ENCODE data around the gene TGFB2. TPM values are rescaled to one million over a fixed set of nuclear protein-coding genes. Genes with fewer than 3 reads are reported as not detected.

The TGFB2 gene
- total RNA-seq, 5 donors from 2014 or later (not counting 1 experiment from before 2014, with no cell fraction given) = 0.06 to 0.23 (median 0.23) TPM; not detected in 2

GRCh38 chr1:218479436-218480115, 134.4 kb downstream of the TGFB2 start:
- Mint-ChIP-seq H3K36me3 (no peaks in the 10 kb centered on the region), H3K9me3 (no peaks in the 10 kb centered on the region), H3K27ac (no peak overlapping the region), H3K27me3 (peaks cover 1 to 4% of the 10 kb centered on the region in 2 donors), H3K4me3 (no peak overlapping the region), H3K4me1 (peaks cover 1 to 2% (median 1%) of the 10 kb centered on the region in 3 donors)
- ChIA-PET POLR2A (no interaction called here), CTCF (no interaction called here)
- Histone ChIP-seq H3K4me3 (ENCODE audit: control insufficient read depth in 1 of 2, extremely low read depth in 1 of 2, low read length in 1 of 2) (no peak overlapping the region), H3K4me1 (ENCODE audit: control insufficient read depth in 1 of 2, extremely low read depth in 1 of 2, insufficient read depth in 2 of 2, low read length in 2 of 2) (no peaks in the 10 kb centered on the region), H3K36me3 (ENCODE audit: control insufficient read depth in 2 of 2, extremely low read depth in 1 of 2, insufficient read depth in 1 of 2, low read length in 1 of 2) (no peaks in the 10 kb centered on the region), H3K27ac (ENCODE audit: low read length) (no peak overlapping the region), H3K9me3 (no peaks in the 10 kb centered on the region), H3K27me3 (replicated peaks in 1 of 2; ENCODE audit: control insufficient read depth in 2 of 2, extremely low read depth in 1 of 2, insufficient read depth in 2 of 2, low read length in 1 of 2) (no peaks in the 10 kb centered on the region)
- no CpG with 5 or more reads among the region's 1 CpG for WGBS (ENCODE audit: insufficient coverage)
- no peak for ATAC-seq (replicated peaks in 1 of 4)
- no peak for DNase-seq

DNA sequence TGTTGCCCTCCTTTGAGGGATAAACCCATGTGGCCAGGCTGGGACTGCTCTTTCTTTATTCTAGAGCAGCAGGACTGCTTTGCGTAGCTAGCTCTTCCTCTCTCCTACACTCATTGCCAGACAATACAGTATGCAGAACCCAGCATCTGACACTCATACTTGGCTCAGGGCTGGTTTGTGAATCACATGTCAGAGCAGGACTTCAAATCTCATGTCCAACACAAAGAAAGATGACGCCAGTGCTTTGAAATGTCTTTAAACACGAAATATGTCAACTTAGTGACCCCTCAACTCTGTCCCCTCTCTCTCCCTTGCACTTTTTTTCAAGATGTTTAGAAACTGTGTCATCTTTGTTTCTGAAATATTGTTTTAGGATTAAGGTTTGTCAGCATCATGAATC, 135.0 kb downstream of the TGFB2 start:
- H3K27me3 Mint-ChIP-seq = peaks cover 1 to 4% of the 10 kb centered on the region in 2 donors
- no peak overlapping the region for H3K27ac Mint-ChIP-seq
- ATAC-seq (replicated peaks in 1 of 4) = no peak
- Histone ChIP-seq H3K4me3 (ENCODE audit: control insufficient read depth in 1 of 2, extremely low read depth in 1 of 2, low read length in 1 of 2) (no peak overlapping the region), H3K9me3 (no peaks in the 10 kb centered on the region), H3K4me1 (ENCODE audit: control insufficient read depth in 1 of 2, extremely low read depth in 1 of 2, insufficient read depth in 2 of 2, low read length in 2 of 2) (no peaks in the 10 kb centered on the region), H3K27me3 (replicated peaks in 1 of 2; ENCODE audit: control insufficient read depth in 2 of 2, extremely low read depth in 1 of 2, insufficient read depth in 2 of 2, low read length in 1 of 2) (no peaks in the 10 kb centered on the region), H3K36me3 (ENCODE audit: control insufficient read depth in 2 of 2, extremely low read depth in 1 of 2, insufficient read depth in 1 of 2, low read length in 1 of 2) (no peaks in the 10 kb centered on the region), H3K27ac (ENCODE audit: low read length) (no peak overlapping the region)
- no peaks in the 10 kb centered on the region for H3K4me1 Mint-ChIP-seq
- no peak overlapping the region for H3K4me3 Mint-ChIP-seq
- no peaks in the 10 kb centered on the region for H3K36me3 Mint-ChIP-seq
- H3K9me3 Mint-ChIP-seq = no peaks in the 10 kb centered on the region
- ChIA-PET CTCF (no interaction called here), POLR2A (no interaction called here)
- no peak for DNase-seq
- WGBS (ENCODE audit: insufficient coverage) = 100% methylated on average over 1 of the region's 3 CpGs

DNA sequence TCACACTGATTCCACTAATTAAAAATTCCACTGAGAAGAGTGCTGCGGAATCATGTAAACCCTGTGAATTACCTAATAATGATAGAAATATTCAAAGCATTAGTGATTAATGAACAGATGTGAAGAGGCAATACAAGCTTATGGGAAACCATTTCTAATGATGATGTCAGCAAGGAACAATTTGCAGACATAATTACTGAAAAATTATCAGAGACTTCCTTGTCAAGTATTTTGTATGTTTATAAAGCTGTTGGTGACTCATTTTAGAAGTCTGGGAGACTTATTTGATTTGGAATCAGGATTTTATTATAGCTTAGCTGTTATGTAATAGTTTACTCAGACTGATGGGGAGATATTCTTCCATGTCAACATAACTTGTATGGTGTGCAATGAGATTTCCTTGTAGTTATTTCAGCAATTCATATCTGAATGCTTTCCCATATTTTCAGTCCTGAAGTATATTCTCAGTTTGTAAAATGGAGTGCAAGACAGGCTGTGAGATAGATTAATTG, 135.5 kb downstream of the TGFB2 start:
- H3K9me3 Mint-ChIP-seq = no peaks in the 10 kb centered on the region
- CTCF ChIA-PET = no interaction called here
- H3K36me3 ChIP-seq (ENCODE audit: control insufficient read depth in 2 of 2, extremely low read depth in 1 of 2, insufficient read depth in 1 of 2, low read length in 1 of 2) = no peaks in the 10 kb centered on the region
- H3K36me3 Mint-ChIP-seq = no peaks in the 10 kb centered on the region
- H3K27me3 ChIP-seq (replicated peaks in 1 of 2; ENCODE audit: control insufficient read depth in 2 of 2, extremely low read depth in 1 of 2, insufficient read depth in 2 of 2, low read length in 1 of 2) = no peaks in the 10 kb centered on the region
- peaks cover 1 to 4% of the 10 kb centered on the region in 2 donors for H3K27me3 Mint-ChIP-seq
- ATAC-seq (replicated peaks in 1 of 4) = no peak
- no peaks in the 10 kb centered on the region for H3K4me1 ChIP-seq (ENCODE audit: control insufficient read depth in 1 of 2, extremely low read depth in 1 of 2, insufficient read depth in 2 of 2, low read length in 2 of 2)
- H3K4me3 ChIP-seq (ENCODE audit: control insufficient read depth in 1 of 2, extremely low read depth in 1 of 2, low read length in 1 of 2) = no peak overlapping the region
- POLR2A ChIA-PET = no interaction called here
- H3K4me3 Mint-ChIP-seq = no peak overlapping the region
- H3K27ac Mint-ChIP-seq = no peak overlapping the region
- H3K27ac ChIP-seq (ENCODE audit: low read length) = no peak overlapping the region
- H3K9me3 ChIP-seq = no peaks in the 10 kb centered on the region
- DNase-seq = no peak
- WGBS (ENCODE audit: insufficient coverage) = no CpG with 5 or more reads among the region's 1 CpG
- H3K4me1 Mint-ChIP-seq = no peaks in the 10 kb centered on the region

DNA sequence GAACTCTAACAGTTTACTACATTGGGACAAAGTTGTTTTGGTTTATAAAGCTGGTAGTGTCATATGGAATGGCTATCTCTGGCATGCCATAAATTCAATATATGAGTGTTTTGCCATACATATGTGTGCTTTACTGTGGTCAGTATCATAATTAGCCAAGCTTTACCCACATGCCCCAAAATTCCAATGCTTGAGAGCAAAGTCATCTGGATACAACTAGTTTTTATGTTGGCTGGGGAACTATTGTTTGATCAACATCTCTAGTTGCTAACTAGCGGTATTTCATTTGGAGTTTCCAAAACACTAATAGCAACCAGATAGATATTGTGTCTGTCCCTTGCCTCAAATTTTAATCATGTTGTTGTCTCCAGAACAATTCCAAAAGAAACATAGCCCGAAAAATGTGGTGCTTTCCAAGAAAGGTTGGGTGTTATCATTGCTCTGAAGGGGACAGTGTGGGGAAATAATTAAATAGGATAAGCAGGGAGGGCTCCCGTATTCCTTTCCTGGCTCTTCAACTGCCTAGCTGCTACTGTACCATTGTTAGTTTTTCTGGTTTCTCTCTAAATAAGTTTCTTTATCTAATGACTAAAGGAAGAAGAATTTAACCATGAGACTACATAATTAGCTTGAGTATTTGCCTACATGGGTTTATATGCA, 136.1 kb downstream of the TGFB2 start:
- ChIA-PET CTCF (no interaction called here), POLR2A (no interaction called here)
- Histone ChIP-seq H3K4me3 (ENCODE audit: control insufficient read depth in 1 of 2, extremely low read depth in 1 of 2, low read length in 1 of 2) (no peak overlapping the region), H3K27ac (ENCODE audit: low read length) (no peak overlapping the region), H3K9me3 (no peaks in the 10 kb centered on the region), H3K27me3 (replicated peaks in 1 of 2; ENCODE audit: control insufficient read depth in 2 of 2, extremely low read depth in 1 of 2, insufficient read depth in 2 of 2, low read length in 1 of 2) (no peaks in the 10 kb centered on the region), H3K36me3 (ENCODE audit: control insufficient read depth in 2 of 2, extremely low read depth in 1 of 2, insufficient read depth in 1 of 2, low read length in 1 of 2) (no peaks in the 10 kb centered on the region), H3K4me1 (ENCODE audit: control insufficient read depth in 1 of 2, extremely low read depth in 1 of 2, insufficient read depth in 2 of 2, low read length in 2 of 2) (no peaks in the 10 kb centered on the region)
- Mint-ChIP-seq H3K9me3 (no peaks in the 10 kb centered on the region), H3K36me3 (no peaks in the 10 kb centered on the region), H3K27ac (no peak overlapping the region), H3K27me3 (peaks cover 1 to 4% of the 10 kb centered on the region in 2 donors), H3K4me3 (no peak overlapping the region), H3K4me1 (no peaks in the 10 kb centered on the region)
- ATAC-seq (replicated peaks in 1 of 4) (no peak), DNase-seq (no peak)
- WGBS (ENCODE audit: insufficient coverage) = no CpG with 5 or more reads among the region's 3 CpGs

- WGBS (ENCODE audit: insufficient coverage) = no CpG with 5 or more reads among the region's 5 CpGs
- no peaks in the 10 kb centered on the region for H3K9me3 ChIP-seq
- CTCF ChIA-PET = no interaction called here
These were observed 137.5 kb downstream of the TGFB2 start for GRCh38 chr1:218482683-218483082.

GRCh38 chr1:218485241-218485928, 140.2 kb downstream of the TGFB2 start:
- Histone ChIP-seq H3K36me3 (ENCODE audit: control insufficient read depth in 2 of 2, extremely low read depth in 1 of 2, insufficient read depth in 1 of 2, low read length in 1 of 2) (no peaks in the 10 kb centered on the region), H3K27ac (ENCODE audit: low read length) (no peak overlapping the region), H3K4me1 (ENCODE audit: control insufficient read depth in 1 of 2, extremely low read depth in 1 of 2, insufficient read depth in 2 of 2, low read length in 2 of 2) (no peaks in the 10 kb centered on the region), H3K27me3 (replicated peaks in 1 of 2; ENCODE audit: control insufficient read depth in 2 of 2, extremely low read depth in 1 of 2, insufficient read depth in 2 of 2, low read length in 1 of 2) (no peaks in the 10 kb centered on the region), H3K9me3 (no peaks in the 10 kb centered on the region), H3K4me3 (ENCODE audit: control insufficient read depth in 1 of 2, extremely low read depth in 1 of 2, low read length in 1 of 2) (no peak overlapping the region)
- no peaks in the 10 kb centered on the region for H3K4me1 Mint-ChIP-seq
- no peaks in the 10 kb centered on the region for H3K27me3 Mint-ChIP-seq
- POLR2A ChIA-PET = no interaction called here
- WGBS (ENCODE audit: insufficient coverage) = no CpG with 5 or more reads among the region's 2 CpGs
- no peak overlapping the region for H3K27ac Mint-ChIP-seq
- no peaks in the 10 kb centered on the region for H3K36me3 Mint-ChIP-seq
- no peak for DNase-seq
- no peak for ATAC-seq (replicated peaks in 1 of 4)
- H3K4me3 Mint-ChIP-seq = no peak overlapping the region
- CTCF ChIA-PET = no interaction called here
- no peaks in the 10 kb centered on the region for H3K9me3 Mint-ChIP-seq

More at GRCh38 chr1:218482683-218483082, 137.5 kb downstream of the TGFB2 start:
- H3K4me1 ChIP-seq (ENCODE audit: control insufficient read depth in 1 of 2, extremely low read depth in 1 of 2, insufficient read depth in 2 of 2, low read length in 2 of 2) = no peaks in the 10 kb centered on the region
- H3K27ac Mint-ChIP-seq = no peak overlapping the region
- H3K4me3 ChIP-seq (ENCODE audit: control insufficient read depth in 1 of 2, extremely low read depth in 1 of 2, low read length in 1 of 2) = no peak overlapping the region
- H3K36me3 Mint-ChIP-seq = no peaks in the 10 kb centered on the region
- H3K27me3 ChIP-seq (replicated peaks in 1 of 2; ENCODE audit: control insufficient read depth in 2 of 2, extremely low read depth in 1 of 2, insufficient read depth in 2 of 2, low read length in 1 of 2) = no peaks in the 10 kb centered on the region
- H3K9me3 Mint-ChIP-seq = no peaks in the 10 kb centered on the region
- H3K4me3 Mint-ChIP-seq = no peak overlapping the region
- H3K27ac ChIP-seq (ENCODE audit: low read length) = no peak overlapping the region
- H3K4me1 Mint-ChIP-seq = no peaks in the 10 kb centered on the region
- POLR2A ChIA-PET = no interaction called here
- no peaks in the 10 kb centered on the region for H3K36me3 ChIP-seq (ENCODE audit: control insufficient read depth in 2 of 2, extremely low read depth in 1 of 2, insufficient read depth in 1 of 2, low read length in 1 of 2)
- ATAC-seq (replicated peaks in 1 of 4) = no peak
- H3K27me3 Mint-ChIP-seq = no peaks in the 10 kb centered on the region
- no peak for DNase-seq
